ENCODE measurements around the gene TUSC2.

Gene TUSC2

DNA sequence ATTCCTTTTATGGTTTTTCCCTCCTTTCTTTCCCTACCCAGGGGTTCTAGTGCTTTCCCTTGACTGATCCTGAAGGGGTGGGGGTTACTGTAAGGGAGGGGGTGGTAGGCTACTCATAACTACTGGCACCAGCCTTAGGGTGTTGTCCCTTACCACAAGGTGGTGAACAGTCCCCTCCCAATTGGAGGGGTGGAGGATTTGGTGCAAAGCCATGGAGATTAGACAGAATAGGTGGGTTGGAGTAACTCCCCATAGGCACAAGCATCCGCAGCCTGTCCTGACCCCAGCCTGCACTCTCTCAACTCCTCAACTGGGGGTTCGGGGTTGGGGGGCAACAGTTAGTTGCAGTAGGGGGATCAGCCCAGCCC lies 2.9 kb downstream of the TUSC2 start:
- peak overlapping the region; percentile 85; the same call in 1 of the 2 replicates for H3K27ac ChIP-seq
- TF ChIP-seq ZFX (IDR thresholded peaks at IDR 0.05; ENCODE audit: borderline replicate concordance): no peak
- TF ChIP-seq, protein P1, sequence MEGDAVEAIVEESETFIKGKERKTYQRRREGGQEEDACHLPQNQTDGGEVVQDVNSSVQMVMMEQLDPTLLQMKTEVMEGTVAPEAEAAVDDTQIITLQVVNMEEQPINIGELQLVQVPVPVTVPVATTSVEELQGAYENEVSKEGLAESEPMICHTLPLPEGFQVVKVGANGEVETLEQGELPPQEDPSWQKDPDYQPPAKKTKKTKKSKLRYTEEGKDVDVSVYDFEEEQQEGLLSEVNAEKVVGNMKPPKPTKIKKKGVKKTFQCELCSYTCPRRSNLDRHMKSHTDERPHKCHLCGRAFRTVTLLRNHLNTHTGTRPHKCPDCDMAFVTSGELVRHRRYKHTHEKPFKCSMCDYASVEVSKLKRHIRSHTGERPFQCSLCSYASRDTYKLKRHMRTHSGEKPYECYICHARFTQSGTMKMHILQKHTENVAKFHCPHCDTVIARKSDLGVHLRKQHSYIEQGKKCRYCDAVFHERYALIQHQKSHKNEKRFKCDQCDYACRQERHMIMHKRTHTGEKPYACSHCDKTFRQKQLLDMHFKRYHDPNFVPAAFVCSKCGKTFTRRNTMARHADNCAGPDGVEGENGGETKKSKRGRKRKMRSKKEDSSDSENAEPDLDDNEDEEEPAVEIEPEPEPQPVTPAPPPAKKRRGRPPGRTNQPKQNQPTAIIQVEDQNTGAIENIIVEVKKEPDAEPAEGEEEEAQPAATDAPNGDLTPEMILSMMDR (IDR thresholded peaks at IDR 0.05): no peak

DNA sequence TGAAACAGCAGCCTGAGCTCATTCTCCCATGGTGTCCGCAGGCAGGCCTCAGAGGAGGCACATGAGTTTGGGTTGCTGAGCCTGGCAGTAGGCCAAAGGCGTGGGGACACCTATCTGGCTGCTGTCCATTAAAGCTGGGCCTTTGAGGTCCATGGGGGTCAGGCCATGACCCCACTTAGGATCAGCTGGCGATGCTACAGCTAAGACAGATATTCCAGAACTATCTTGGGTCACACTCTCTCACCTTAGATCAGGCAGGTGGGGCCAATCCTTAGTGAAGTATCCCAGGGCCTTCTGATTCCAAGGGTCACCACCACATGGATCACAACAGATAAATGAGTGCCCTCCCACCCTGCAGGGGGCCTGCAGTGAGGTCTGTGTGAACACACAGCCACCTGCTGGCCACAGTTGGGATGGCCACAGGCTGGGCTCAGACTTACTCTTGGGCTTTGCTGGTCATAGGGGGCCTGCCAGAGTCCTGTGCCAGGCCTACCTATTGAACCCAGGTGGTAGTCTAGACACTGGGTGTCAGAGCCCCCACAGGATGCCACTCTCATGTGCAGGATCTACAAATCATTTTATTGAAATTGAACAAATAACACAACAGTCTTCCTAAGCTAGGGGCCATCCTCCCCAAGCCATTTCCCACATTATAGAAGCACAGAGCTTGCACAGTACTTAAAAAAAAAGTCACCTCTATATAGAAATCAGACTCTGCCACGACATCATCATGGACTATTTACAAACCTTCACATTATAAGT lies 3.5 kb downstream of the TUSC2 start:
- H3K27ac ChIP-seq: peak overlapping the region; percentile 85

DNA sequence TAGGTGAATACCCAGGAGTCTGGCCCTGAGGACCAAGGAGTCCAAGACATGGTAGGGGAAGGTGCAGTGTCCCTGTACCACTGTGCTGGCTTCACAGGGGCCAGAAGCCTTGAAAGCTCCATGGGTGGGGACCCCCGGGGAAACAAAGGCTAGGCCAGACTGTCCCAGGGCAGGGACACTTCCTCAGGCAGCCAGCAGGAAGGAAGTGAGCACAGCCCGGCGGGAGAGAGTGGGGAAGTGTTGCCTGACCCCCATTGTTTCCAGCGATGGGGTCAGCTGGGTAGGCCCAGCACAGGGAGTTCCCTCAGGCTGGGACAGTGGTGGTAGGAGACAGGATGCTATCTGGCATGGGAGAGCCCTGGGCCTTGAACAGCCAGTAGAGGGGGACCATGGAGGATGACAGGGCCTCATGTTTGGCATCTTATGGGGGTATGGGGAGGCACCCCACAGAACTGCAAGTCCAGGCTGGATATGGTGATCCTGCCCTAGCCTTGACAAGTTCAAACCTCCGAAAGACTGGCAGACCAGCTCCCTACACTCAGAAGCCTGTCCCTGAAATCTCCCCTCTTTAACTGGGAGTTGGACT lies 4.3 kb downstream of the TUSC2 start:
- no peak for TF ChIP-seq ZFX (IDR thresholded peaks at IDR 0.05; ENCODE audit: borderline replicate concordance)
- TF ChIP-seq, protein P1 (IDR thresholded peaks at IDR 0.05): no peak
- peak overlapping the region; percentile 85 for H3K27ac ChIP-seq

More for the DNA sequence above, 3.5 kb downstream of the TUSC2 start:
- no peak for TF ChIP-seq ZFX (IDR thresholded peaks at IDR 0.05; ENCODE audit: borderline replicate concordance)
- TF ChIP-seq, protein P1 (IDR thresholded peaks at IDR 0.05): peak; percentile 89

DNA sequence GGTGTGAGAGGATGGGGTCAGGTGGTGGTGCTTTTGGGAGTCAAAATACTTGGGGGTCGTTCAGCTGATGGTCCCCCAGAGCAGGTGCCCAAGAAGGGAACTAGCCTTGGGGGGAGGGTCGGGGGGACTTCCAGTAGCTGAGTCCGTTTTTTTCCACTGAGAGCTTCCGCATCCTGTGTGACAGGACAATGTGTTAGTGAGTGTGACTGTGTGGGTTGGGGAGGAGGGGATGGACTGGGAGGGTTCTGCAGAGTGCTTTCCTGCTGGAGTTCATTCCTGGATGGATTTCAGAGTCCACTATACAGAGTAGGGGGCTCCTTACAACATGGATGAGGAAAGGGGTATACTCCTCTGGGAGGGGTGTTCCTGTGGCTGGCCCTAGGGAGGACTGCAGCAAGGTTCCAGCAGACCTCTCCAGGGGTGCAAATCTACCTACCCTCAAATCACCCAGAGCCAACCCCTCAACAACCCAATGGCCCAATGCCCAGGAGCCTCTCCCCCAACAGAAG lies 4.9 kb downstream of the TUSC2 start:
- H3K27ac ChIP-seq: peak overlapping the region; percentile 85
- TF ChIP-seq, protein P1 (IDR thresholded peaks at IDR 0.05): no peak
- TF ChIP-seq ZFX (IDR thresholded peaks at IDR 0.05; ENCODE audit: borderline replicate concordance): no peak

DNA sequence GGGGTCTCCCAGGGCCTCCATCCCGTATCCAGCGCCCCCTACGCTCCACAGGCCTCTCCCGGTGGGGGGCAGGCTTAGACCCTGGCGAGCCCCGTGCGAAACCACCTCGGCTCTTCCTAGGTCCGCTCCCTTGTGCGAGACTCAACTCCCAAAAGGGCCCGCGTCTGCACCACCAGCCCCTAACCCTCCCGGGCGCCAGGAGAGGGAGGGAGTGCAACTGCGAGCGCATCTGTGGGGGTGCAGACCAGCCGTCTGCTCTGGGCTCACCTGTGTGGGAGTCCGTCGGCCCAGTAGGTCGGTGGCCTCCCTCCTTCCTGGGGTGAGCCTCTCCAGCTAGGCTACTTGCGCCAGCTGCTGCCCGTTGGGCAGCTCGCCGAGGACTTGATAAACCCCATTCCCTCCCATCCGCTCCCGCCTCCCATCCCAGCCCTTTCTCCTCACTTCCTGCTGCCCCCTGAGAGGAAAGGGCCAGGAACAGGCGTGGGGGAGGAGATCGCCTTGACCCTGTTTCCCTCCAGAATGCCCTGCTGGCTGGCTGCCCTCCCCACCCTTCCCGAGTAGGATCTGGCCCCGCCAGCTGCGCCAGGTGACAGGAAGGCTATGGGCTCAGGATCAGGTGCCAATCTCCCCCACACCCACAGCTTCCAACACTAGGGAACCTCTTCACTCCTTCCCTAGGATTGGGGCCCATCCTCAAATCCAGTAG lies 5.5 kb downstream of the TUSC2 start, which contains the start of gene HYAL2:
HYAL2 (minus strand) TSS at position 360 of the 706 bp plus-strand sequence. CDS start 2,256 bp downstream, outside the sequence.
- TF ChIP-seq, protein P1 (IDR thresholded peaks at IDR 0.05): no peak
- no peak for TF ChIP-seq ZFX (IDR thresholded peaks at IDR 0.05; ENCODE audit: borderline replicate concordance)
- peak within 1 kb of the TSS; percentile 85 for H3K27ac ChIP-seq

DNA sequence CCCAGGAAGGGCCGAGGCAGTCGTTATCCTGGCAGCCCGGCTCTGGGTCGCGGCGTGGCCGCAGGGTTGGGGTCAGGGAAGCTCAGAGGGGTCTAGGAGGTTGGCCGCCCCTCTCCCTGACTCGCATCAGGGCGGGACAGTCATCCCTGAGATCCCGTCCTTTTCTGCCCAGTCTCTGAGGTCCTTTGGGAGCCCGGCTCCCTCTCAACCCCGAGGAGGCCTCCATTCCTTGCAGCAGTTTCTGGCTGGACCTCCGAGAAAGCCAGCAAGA lies 6.0 kb downstream of the TUSC2 start:
- peak overlapping the region; percentile 85 for H3K27ac ChIP-seq
- TF ChIP-seq ZFX (IDR thresholded peaks at IDR 0.05; ENCODE audit: borderline replicate concordance): no peak
- TF ChIP-seq, protein P1 (IDR thresholded peaks at IDR 0.05): no peak; the same call in 1 of the 2 replicates
